CD4-positive, alpha-beta T cell treated with Interleukin-1 beta for 1 hour (primary cell): ENCODE results near the gene TRIAP1.

Experiments
- DNase-seq, 2 donors: peaks; one replicate each; pipeline ENCODE4 v3.0.0-alpha.2; 2020 to 2022

TRIAP1 gene

GRCh38 chr12:120425797-120426196 lies 20.4 kb downstream of the TRIAP1 start:
- no peak for DNase-seq

DNA sequence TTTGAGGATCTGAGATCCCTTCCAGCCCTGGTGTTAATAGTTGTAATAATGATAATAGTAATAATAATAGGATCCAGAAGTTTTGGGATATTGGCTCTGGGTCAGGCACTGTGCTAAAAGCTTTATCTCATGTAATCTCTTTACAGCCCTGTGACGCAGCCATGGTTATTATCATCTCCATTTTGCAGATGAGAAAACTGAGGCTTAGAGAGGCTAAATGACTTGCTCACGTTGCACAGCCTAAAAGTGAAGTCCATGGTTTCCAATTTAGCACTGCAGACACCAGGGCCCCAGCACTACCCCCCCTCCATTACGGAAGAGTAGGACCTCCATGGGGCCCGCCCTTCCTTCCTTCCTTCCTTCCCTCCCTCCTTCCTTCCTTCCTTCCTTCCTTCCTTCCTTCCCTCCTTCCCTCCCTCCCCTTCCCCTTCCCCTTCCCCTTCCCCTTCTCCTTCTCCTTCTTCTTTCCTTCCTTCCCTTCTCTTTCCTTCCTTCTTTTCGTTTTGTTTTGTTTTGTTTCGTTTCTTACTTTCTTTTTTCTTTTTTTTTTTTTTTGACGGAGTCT lies 23.2 kb downstream of the TRIAP1 start:
- no peak for DNase-seq

GRCh38 chr12:120421701-120422100 lies 24.5 kb downstream of the TRIAP1 start:
- no peak for DNase-seq

GRCh38 chr12:120417917-120418580 lies 28.1 kb downstream of the TRIAP1 start:
- no peak for DNase-seq

DNA sequence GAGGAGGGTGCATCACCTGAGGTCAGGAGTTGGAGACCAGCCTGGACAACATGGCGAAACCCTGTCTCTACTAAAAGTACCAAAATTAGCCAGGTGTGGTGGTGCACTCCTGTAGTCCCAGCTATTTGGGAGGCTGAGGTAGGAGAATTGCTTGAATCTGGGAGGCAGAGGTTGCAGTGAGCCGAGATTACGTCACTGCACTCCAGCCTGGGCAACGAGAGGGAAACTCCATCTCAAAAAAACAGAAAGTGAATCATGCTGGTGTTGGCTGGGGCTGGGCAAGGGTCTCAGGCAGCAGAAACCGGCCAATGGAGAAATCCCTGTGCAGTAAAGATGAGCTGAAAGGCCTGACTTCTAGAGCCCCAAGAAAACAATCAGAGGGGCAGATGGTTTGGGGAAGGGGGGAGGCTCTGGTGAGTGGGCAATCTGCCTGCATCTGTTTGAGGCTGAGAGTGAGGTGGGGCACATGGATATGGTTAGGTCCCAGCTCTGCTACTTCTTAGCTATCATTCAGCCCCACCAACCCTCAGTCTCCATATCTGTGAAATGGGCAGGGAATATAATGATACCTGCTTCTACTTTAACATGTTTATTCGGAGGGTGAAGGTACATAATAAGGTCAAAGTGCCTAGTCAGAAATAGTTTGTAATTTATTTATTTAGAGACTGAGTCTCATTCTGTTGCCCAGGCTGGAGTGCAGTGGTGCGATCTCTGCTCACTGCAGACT lies 29.5 kb downstream of the TRIAP1 start:
- no peak for DNase-seq

DNA sequence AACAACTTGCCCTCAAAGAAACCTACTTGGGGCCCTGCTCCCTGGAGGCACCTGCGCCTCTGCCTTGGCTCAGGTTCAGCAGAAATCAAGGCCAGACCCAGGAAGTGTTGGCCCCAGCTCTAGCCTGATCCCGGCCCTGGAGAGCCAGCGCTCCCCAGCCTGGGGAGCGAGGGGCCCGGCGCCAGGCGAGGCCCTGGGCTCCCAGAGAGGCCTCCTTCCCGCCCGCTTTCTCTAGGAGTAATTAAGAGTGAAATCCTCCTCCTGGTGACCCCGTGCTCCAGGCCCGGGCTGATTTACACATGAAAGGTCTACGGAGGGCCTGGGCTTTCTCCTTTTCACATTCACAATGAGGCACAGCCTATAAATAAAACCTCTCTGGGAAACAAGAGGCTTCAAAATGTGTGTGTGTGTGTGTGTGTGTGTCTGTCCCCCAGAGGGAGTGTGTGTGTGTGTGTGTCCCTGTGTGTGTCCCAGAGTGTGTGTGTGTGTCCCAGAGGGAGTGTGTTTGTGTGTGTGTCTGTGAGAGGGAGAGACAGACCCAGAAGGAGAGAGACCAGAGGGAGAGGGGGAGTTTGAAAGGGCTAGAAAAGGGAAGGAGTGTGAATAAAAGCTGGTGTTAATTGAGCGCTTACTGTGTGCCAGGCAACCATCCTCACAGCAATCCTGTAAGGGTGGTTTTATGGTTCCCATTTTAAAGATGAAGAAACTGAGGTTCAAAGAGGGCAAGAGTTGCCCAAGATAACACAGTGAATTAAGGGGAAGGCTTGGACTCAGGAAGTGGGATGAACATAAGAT lies 32.1 kb downstream of the TRIAP1 start:
- DNase-seq: no peak

GRCh38 chr12:120412421-120412820 lies 33.8 kb downstream of the TRIAP1 start:
- no peak for DNase-seq

DNA sequence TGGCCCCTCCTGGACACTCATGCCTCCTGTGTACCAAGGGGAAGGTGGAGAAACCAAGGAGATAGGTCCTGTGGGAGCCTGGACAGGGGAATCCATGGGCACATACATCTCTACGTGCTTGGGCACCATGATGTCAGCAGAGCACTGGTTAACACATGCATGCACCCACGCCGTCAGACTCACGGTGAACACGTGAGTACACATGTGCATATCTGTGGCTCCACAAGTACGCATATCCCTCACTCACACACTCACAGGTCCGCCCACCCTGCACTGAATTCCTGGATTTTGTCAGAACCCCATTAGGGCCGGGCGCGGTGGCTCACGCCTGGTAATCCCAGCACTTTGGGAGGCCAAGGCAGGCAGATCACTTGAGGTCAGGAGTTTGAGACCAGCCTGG lies 37.4 kb downstream of the TRIAP1 start:
- DNase-seq: no peak

DNA sequence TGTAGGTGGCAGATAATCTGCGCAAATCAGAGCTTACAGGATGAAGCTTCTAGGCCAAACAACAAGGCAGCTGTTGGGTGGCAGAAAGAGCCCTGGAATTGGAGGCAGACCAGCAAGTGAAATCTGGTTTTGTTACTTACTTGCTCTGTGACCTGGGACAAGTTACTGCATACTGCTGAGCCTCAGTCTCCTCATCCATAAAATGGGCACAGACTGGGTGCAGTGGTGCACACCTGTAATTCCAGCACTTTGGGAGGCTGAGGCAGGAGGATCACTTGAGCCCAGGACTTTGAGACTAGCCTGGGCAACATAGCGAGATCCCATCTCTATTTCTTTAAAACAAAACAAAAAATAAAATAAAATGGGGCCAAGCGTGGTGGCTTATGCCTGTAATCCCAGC lies 39.6 kb downstream of the TRIAP1 start:
- no peak for DNase-seq

DNA sequence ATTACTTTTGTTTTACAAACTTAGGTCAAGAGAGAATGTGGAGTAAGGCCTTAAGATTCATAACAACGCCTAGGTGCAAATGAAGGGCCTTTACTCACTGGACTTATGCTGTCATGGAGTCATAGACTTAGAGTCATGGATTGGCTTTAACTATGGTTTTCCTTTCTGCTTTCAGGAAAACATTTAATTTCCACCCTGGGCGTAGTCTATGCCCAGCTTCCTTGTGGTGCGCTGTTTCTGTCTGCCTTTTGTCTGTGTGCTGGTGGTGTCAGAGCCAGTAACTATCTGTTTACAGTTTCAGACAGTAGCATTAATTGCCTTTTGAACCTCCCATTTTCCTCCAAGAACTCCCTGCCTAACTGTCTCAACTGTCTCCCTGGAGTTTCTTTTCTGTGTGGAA lies 40.1 kb downstream of the TRIAP1 start:
- DNase-seq: no peak

GRCh38 chr12:120404271-120404670 lies 41.9 kb downstream of the TRIAP1 start:
- no peak for DNase-seq

GRCh38 chr12:120403869-120404268 lies 42.3 kb downstream of the TRIAP1 start:
- DNase-seq: no peak

GRCh38 chr12:120402217-120402616 lies 44.0 kb downstream of the TRIAP1 start:
- no peak for DNase-seq

- DNase-seq: no peak
These were observed 46.7 kb downstream of the TRIAP1 start for GRCh38 chr12:120399531-120399930.

- DNase-seq: no peak
These were observed 48.2 kb downstream of the TRIAP1 start for GRCh38 chr12:120397824-120398540.

GRCh38 chr12:120394483-120395367 lies 51.5 kb downstream of the TRIAP1 start:
- DNase-seq: no peak
